WTC11 (cell line): ENCODE results near the gene TAS2R41. TPM values are rescaled to one million over a fixed set of nuclear protein-coding genes. Genes with fewer than 3 reads are reported as not detected.

Experiments
- ATAC-seq: fragments of 200-7000 bp; cut with Tn5 transposase; 2 replicates; pipeline ENCODE4 v1.10.0; 2021; ENCODE audit warnings: mild to moderate bottlenecking, moderate library complexity
- CTCF ChIA-PET: fragments of 300-600 bp; sonication (Branson Sonifier 250); formaldehyde crosslinking; loops from one replicate; lab custom pipeline; 2021; ENCODE audit warnings: antibody characterized with exemption; lab: Charles Lee
- POLR2A ChIA-PET: fragments of 350-600 bp; sonication (Branson Sonifier 250); formaldehyde crosslinking; loops from one replicate; lab custom pipeline; 2021; ENCODE audit warnings: antibody characterized with exemption; lab: Charles Lee
- DNase-seq: peaks from one replicate; pipeline ENCODE4 v3.0.0; 2021; ENCODE audit warnings: low spot score
- H3K27ac Mint-ChIP-seq: 2 replicates; pipeline ENCODE4 v1.8.0; 2021; ENCODE audit warnings: mixed read lengths
- H3K27me3 Mint-ChIP-seq: 2 replicates; pipeline ENCODE4 v1.8.0; 2021; ENCODE audit warnings: low read depth, mild to moderate bottlenecking, moderate library complexity, mixed read lengths
- H3K36me3 Mint-ChIP-seq: 2 replicates; pipeline ENCODE4 v1.8.0; 2021; ENCODE audit warnings: mixed read lengths
- H3K4me1 Mint-ChIP-seq: 2 replicates; pipeline ENCODE4 v1.8.0; 2022; ENCODE audit warnings: mixed read lengths
- H3K4me3 Mint-ChIP-seq: 2 replicates; pipeline ENCODE4 v1.8.0; 2021; ENCODE audit warnings: mild to moderate bottlenecking, moderate library complexity, mixed read lengths
- H3K9me3 Mint-ChIP-seq: 2 replicates; pipeline ENCODE4 v1.8.0; 2021; ENCODE audit warnings: mixed read lengths
- CREB1 ChIP-seq: sonication (generic); formaldehyde crosslinking; IDR thresholded peaks from 2 replicates; pipeline ENCODE4 v1.8.0; 2023; ENCODE audit warnings: mild to moderate bottlenecking, missing genetic modification reagents
- CREM ChIP-seq: sonication (generic); formaldehyde crosslinking; IDR thresholded peaks from 2 replicates; pipeline ENCODE4 v1.8.1; 2022; ENCODE audit warnings: mild to moderate bottlenecking, missing genetic modification reagents, moderate library complexity
- E2F1 ChIP-seq: sonication (generic); formaldehyde crosslinking; IDR thresholded peaks from 2 replicates; pipeline ENCODE4 v1.8.0; 2022; ENCODE audit warnings: mild to moderate bottlenecking, missing genetic modification reagents
- E2F4 ChIP-seq: sonication (generic); formaldehyde crosslinking; IDR thresholded peaks from 2 replicates; pipeline ENCODE4 v1.8.1; 2022; ENCODE audit warnings: low read depth, mild to moderate bottlenecking, moderate library complexity, missing genetic modification reagents, borderline replicate concordance
- E2F5 ChIP-seq: sonication (generic); formaldehyde crosslinking; IDR thresholded peaks from 2 replicates; pipeline ENCODE4 v1.8.1; 2022; ENCODE audit warnings: mild to moderate bottlenecking, moderate library complexity, missing genetic modification reagents
- FOXJ3 ChIP-seq: sonication (generic); formaldehyde crosslinking; IDR thresholded peaks from 2 replicates; pipeline ENCODE4 v1.9.0; 2021; ENCODE audit warnings: missing genetic modification reagents, mild to moderate bottlenecking, borderline replicate concordance
- MXD4 ChIP-seq: fragments of 250-450 bp; sonication (Bioruptor Pico); IDR thresholded peaks from 2 replicates; pipeline ENCODE4 v1.8.0; 2021; ENCODE audit warnings: mild to moderate bottlenecking, moderate library complexity, borderline replicate concordance
- OVOL2 ChIP-seq: fragments of 250-450 bp; sonication (Bioruptor Pico); IDR thresholded peaks from 2 replicates; pipeline ENCODE4 v1.9.0; 2021; ENCODE audit warnings: mild to moderate bottlenecking, borderline replicate concordance
- TEAD1 ChIP-seq: sonication (generic); formaldehyde crosslinking; IDR thresholded peaks from 2 replicates; pipeline ENCODE4 v1.8.0; 2022; ENCODE audit warnings: mild to moderate bottlenecking, missing genetic modification reagents
- TEAD4 ChIP-seq: sonication (generic); formaldehyde crosslinking; IDR thresholded peaks from 2 replicates; pipeline ENCODE4 v1.8.0; 2022; ENCODE audit warnings: mild to moderate bottlenecking, missing genetic modification reagents
- USF1 ChIP-seq: sonication (generic); formaldehyde crosslinking; IDR thresholded peaks from 2 replicates; pipeline ENCODE4 v1.8.0; 2022; ENCODE audit warnings: mild to moderate bottlenecking, missing genetic modification reagents
- ZBTB43 ChIP-seq: sonication (generic); formaldehyde crosslinking; IDR thresholded peaks from 2 replicates; pipeline ENCODE4 v1.8.1; 2023; ENCODE audit warnings: mild to moderate bottlenecking, missing genetic modification reagents
- ZNF281 ChIP-seq: sonication (generic); formaldehyde crosslinking; IDR thresholded peaks from 2 replicates; pipeline ENCODE4 v1.8.0; 2023; ENCODE audit warnings: mild to moderate bottlenecking, missing genetic modification reagents
- ZNF416 ChIP-seq: fragments of 250-450 bp; sonication (Bioruptor Pico); IDR thresholded peaks from 2 replicates; pipeline ENCODE4 v1.9.0; 2021; ENCODE audit warnings: mild to moderate bottlenecking, inconsistent platforms
- ZNF425 ChIP-seq: fragments of 250-450 bp; sonication (Bioruptor Pico); conservative IDR thresholded peaks from 2 replicates; pipeline ENCODE4 v1.9.0; 2021; ENCODE audit warnings: mild to moderate bottlenecking
- total RNA-seq: library from RNA; stranded (reverse); gene quantifications from 3 replicates; pipeline ENCODE4 v1.2.3, GENCODE V29; 2021

The TAS2R41 gene
- total RNA-seq, 1 experiment from 2014 or later = 0.31 TPM

- CTCF ChIA-PET = no interaction called here
- POLR2A ChIA-PET = no interaction called here
- no peak overlapping the region for H3K4me3 Mint-ChIP-seq
- ATAC-seq (no peak), DNase-seq (no peak)
- H3K36me3 Mint-ChIP-seq = no peaks in the 10 kb centered on the region
- peaks cover 3% of the 10 kb centered on the region; the same call in 1 of the 2 replicates for H3K4me1 Mint-ChIP-seq
- H3K9me3 Mint-ChIP-seq = no peaks in the 10 kb centered on the region; the same call in 1 of the 2 replicates
- H3K27ac Mint-ChIP-seq = no peak overlapping the region
- TF ChIP-seq USF1 (CRISPR knock-in tag) = no peak
- TF ChIP-seq TEAD1 (CRISPR knock-in tag) = no peak
- TF ChIP-seq OVOL2 (CRISPR knock-in tag) = no peak
- TF ChIP-seq E2F1 (CRISPR knock-in tag) = no peak
- TF ChIP-seq FOXJ3 (CRISPR knock-in tag) = no peak
- no peak for TF ChIP-seq ZNF425 (CRISPR knock-in tag)
- no peak for TF ChIP-seq TEAD4 (CRISPR knock-in tag)
- no peaks in the 10 kb centered on the region; the same call in 1 of the 2 replicates for H3K27me3 Mint-ChIP-seq
These were observed 18.6 kb downstream of the TAS2R41 start for GRCh38 chr7:143496263-143496662.

GRCh38 chr7:143497008-143497795 lies 19.5 kb downstream of the TAS2R41 start:
- POLR2A ChIA-PET = no interaction called here
- DNase-seq (no peak), ATAC-seq (no peak)
- H3K4me1 Mint-ChIP-seq = peaks cover 3% of the 10 kb centered on the region; the same call in 1 of the 2 replicates
- CTCF ChIA-PET = no interaction called here
- no peaks in the 10 kb centered on the region; the same call in 1 of the 2 replicates for H3K27me3 Mint-ChIP-seq
- no peak for TF ChIP-seq ZNF425 (CRISPR knock-in tag)
- H3K27ac Mint-ChIP-seq = no peak overlapping the region
- no peak overlapping the region for H3K4me3 Mint-ChIP-seq
- no peaks in the 10 kb centered on the region for H3K36me3 Mint-ChIP-seq
- no peaks in the 10 kb centered on the region; the same call in 1 of the 2 replicates for H3K9me3 Mint-ChIP-seq

- no peaks in the 10 kb centered on the region for H3K9me3 Mint-ChIP-seq
- no peaks in the 10 kb centered on the region; the same call in 1 of the 2 replicates for H3K27me3 Mint-ChIP-seq
- no peaks in the 10 kb centered on the region for H3K36me3 Mint-ChIP-seq
- DNase-seq (no peak), ATAC-seq (no peak)
- POLR2A ChIA-PET = no interaction called here
- no peak overlapping the region for H3K4me3 Mint-ChIP-seq
- no peak overlapping the region for H3K27ac Mint-ChIP-seq
- peaks cover 3% of the 10 kb centered on the region; the same call in 1 of the 2 replicates for H3K4me1 Mint-ChIP-seq
- CTCF ChIA-PET = no interaction called here
- TF ChIP-seq ZBTB43 (CRISPR knock-in tag) (no peak), MXD4 (CRISPR knock-in tag) (no peak), E2F5 (CRISPR knock-in tag) (no peak), CREB1 (CRISPR knock-in tag) (no peak), OVOL2 (CRISPR knock-in tag) (no peak), ZNF416 (CRISPR knock-in tag) (no peak), CREM (CRISPR knock-in tag) (no peak), E2F4 (CRISPR knock-in tag) (no peak), ZNF281 (CRISPR knock-in tag) (no peak), USF1 (CRISPR knock-in tag) (no peak)
These were observed 21.6 kb downstream of the TAS2R41 start for GRCh38 chr7:143499246-143499645.
